Activated CD4-positive, CD25-positive, alpha-beta regulatory T cell (primary cell): ENCODE measurements around the gene POLR1A.

Experiments used
- DNase-seq, 4 experiments: peaks; one replicate each; lab custom pipeline; 2025; lab: John Stamatoyannopoulos, UW

Gene POLR1A

GRCh38 chr2:86022661-86023365 is 82.9 kb downstream of the POLR1A start:
- no peak for DNase-seq

- DNase-seq, result no peak
These were observed 84.0 kb downstream of the POLR1A start for GRCh38 chr2:86021396-86022378.

GRCh38 chr2:86020984-86021383 is 84.7 kb downstream of the POLR1A start:
- DNase-seq, result no peak

GRCh38 chr2:86019121-86019520 is 86.6 kb downstream of the POLR1A start:
- DNase-seq, result no peak

- DNase-seq, result no peak
These were observed 87.5 kb downstream of the POLR1A start for GRCh38 chr2:86017901-86018896.

GRCh38 chr2:86016581-86016980 is 89.1 kb downstream of the POLR1A start:
- DNase-seq, result no peak

GRCh38 chr2:86015699-86016098 is 90.0 kb downstream of the POLR1A start:
- no peak for DNase-seq

- no peak for DNase-seq
These were observed 90.7 kb downstream of the POLR1A start for GRCh38 chr2:86015006-86015405.

GRCh38 chr2:86014493-86014892 is 91.2 kb downstream of the POLR1A start:
- no peak for DNase-seq

- no peak for DNase-seq
These were observed 93.5 kb downstream of the POLR1A start for GRCh38 chr2:86012007-86012712.

- no peak for DNase-seq
These were observed 94.2 kb downstream of the POLR1A start for GRCh38 chr2:86011449-86011941.

- no peak for DNase-seq
These were observed 95.6 kb downstream of the POLR1A start for GRCh38 chr2:86010083-86010482.

GRCh38 chr2:86006524-86006923 is 99.2 kb downstream of the POLR1A start:
- DNase-seq, result no peak

- no peak for DNase-seq
These were observed 101.7 kb downstream of the POLR1A start for GRCh38 chr2:86003967-86004366.

- DNase-seq, result no peak
These were observed 102.6 kb downstream of the POLR1A start for GRCh38 chr2:86003104-86003503.

- DNase-seq, result no peak
These were observed 103.3 kb downstream of the POLR1A start for GRCh38 chr2:86002375-86002774.

GRCh38 chr2:86001326-86001725 is 104.4 kb downstream of the POLR1A start:
- DNase-seq, result no peak

- no peak for DNase-seq
These were observed 104.8 kb downstream of the POLR1A start for GRCh38 chr2:86000938-86001312.

GRCh38 chr2:86000131-86000937 is 105.4 kb downstream of the POLR1A start:
- DNase-seq, result no peak
